Measurements from ENCODE around the gene TSPAN12.

DNA sequence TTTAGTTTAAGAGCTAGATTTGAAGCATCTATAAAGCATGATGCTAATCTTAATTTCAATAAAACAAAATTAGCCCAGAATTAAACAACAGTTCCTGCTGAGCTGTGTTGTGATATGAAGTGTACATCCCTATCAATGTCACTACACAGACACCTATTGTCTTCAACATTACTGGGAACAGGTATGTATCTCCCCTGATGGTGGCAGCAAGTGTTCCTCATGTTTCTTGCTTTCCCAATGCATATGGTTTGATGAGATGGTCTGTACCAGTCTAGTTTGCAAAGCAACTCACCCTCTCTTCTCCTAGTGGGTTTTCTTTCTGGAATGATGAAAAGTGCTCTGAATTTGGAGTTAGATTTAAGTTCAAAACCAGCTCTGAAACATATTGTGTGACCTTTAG is 38.1 kb downstream of the TSPAN12 start:
- TF ChIP-seq CTCF (IDR thresholded peaks at IDR 0.05): no peak
- TF ChIP-seq, protein P1, sequence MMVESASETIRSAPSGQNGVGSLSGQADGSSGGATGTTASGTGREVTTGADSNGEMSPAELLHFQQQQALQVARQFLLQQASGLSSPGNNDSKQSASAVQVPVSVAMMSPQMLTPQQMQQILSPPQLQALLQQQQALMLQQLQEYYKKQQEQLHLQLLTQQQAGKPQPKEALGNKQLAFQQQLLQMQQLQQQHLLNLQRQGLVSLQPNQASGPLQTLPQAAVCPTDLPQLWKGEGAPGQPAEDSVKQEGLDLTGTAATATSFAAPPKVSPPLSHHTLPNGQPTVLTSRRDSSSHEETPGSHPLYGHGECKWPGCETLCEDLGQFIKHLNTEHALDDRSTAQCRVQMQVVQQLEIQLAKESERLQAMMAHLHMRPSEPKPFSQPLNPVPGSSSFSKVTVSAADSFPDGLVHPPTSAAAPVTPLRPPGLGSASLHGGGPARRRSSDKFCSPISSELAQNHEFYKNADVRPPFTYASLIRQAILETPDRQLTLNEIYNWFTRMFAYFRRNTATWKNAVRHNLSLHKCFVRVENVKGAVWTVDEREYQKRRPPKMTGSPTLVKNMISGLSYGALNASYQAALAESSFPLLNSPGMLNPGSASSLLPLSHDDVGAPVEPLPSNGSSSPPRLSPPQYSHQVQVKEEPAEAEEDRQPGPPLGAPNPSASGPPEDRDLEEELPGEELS (CRISPR knock-in tag; IDR thresholded peaks at IDR 0.05): no peak
- TF ChIP-seq, protein P2, sequence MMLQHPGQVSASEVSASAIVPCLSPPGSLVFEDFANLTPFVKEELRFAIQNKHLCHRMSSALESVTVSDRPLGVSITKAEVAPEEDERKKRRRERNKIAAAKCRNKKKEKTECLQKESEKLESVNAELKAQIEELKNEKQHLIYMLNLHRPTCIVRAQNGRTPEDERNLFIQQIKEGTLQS (CRISPR knock-in tag; conservative IDR thresholded peaks at IDR 0.05): no peak
